Liver (tissue), 9 donors: ENCODE data around the gene CAMK1G. TPM values are rescaled to one million over a fixed set of nuclear protein-coding genes. Genes with fewer than 3 reads are reported as not detected.

ENCODE experiments used
- DNase-seq: peaks from one replicate; pipeline ENCODE4 v3.0.0-alpha.2; 2017; ENCODE audit warnings: low spot score
- H3K27ac ChIP-seq, 2 donors: one replicate each; pipeline ENCODE4 v1.7.0; 2013; ENCODE audit warnings: inconsistent platforms in 2 of 2, low read length in 2 of 2, control low read depth in 1 of 2, low read depth in 1 of 2, mild to moderate bottlenecking in 1 of 2
- H3K27me3 ChIP-seq, 4 donors: one replicate each; pipeline versions ENCODE4 v1.6.1 to v1.7.0; 2013; ENCODE audit warnings: low read length in 3 of 4, inconsistent platforms in 1 of 4, mild to moderate bottlenecking in 1 of 4, moderate library complexity in 1 of 4; ENCODE audit not compliant: control insufficient read depth in 4 of 4, insufficient read depth in 4 of 4
- H3K36me3 ChIP-seq, 4 donors: one replicate each; pipeline versions ENCODE4 v1.6.1 to v1.7.0; 2013; ENCODE audit warnings: low read length in 3 of 4, mild to moderate bottlenecking in 3 of 4, low read depth in 1 of 4, moderate library complexity in 1 of 4; ENCODE audit not compliant: control insufficient read depth in 4 of 4, insufficient read depth in 3 of 4
- H3K4me1 ChIP-seq, 4 donors: one replicate each; pipeline versions ENCODE4 v1.6.1 to v1.7.0; 2013; ENCODE audit warnings: low read length in 3 of 4, mild to moderate bottlenecking in 3 of 4, moderate library complexity in 1 of 4; ENCODE audit not compliant: control insufficient read depth in 4 of 4, insufficient read depth in 4 of 4
- H3K4me3 ChIP-seq, 3 donors: one replicate each; pipeline versions ENCODE4 v1.6.1 to v1.7.0; 2013; ENCODE audit warnings: low read length in 3 of 3, control low read depth in 1 of 3, low read depth in 1 of 3, mild to moderate bottlenecking in 1 of 3
- H3K9ac ChIP-seq, 2 donors: one replicate each; pipeline ENCODE4 v1.7.0; 2013; ENCODE audit warnings: low read length in 2 of 2, mild to moderate bottlenecking in 2 of 2, moderate library complexity in 2 of 2, control low read depth in 1 of 2, low read depth in 1 of 2
- H3K9me3 ChIP-seq, 4 donors: one replicate each; pipeline versions ENCODE4 v1.6.1 to v1.7.0; 2013; ENCODE audit warnings: low read length in 3 of 4; ENCODE audit not compliant: control insufficient read depth in 4 of 4
- CTCF ChIP-seq: fragments of 150-350 bp; IDR thresholded peaks from 2 replicates; pipeline ENCODE4 v1.5.1; 2017; ENCODE audit warnings: improper control_type of control experiment, low read depth, low read length; ENCODE audit not compliant: missing input control
- EGR1 ChIP-seq, 2 donors: IDR thresholded peaks; 2 replicates each; pipeline ENCODE4 v1.6.1; 2016 to 2018; ENCODE audit warnings: antibody characterized with exemption in 2 of 2, low read depth in 2 of 2
- FOXA1 ChIP-seq: IDR thresholded peaks from 2 replicates; pipeline ENCODE4 v1.6.1; 2016; ENCODE audit warnings: antibody characterized with exemption
- FOXA2 ChIP-seq: IDR thresholded peaks from 2 replicates; pipeline ENCODE4 v1.6.1; 2016; ENCODE audit warnings: antibody characterized with exemption
- GABPA ChIP-seq, 2 donors: IDR thresholded peaks in 1 of 2; conservative IDR thresholded peaks in 1 of 2; 2 replicates each; pipeline ENCODE4 v1.6.1; 2016; ENCODE audit warnings: antibody characterized with exemption in 2 of 2, mild to moderate bottlenecking in 1 of 2, moderate library complexity in 1 of 2
- HNF4A ChIP-seq, 2 donors: conservative IDR thresholded peaks; 2 replicates each; pipeline ENCODE4 v1.6.1; 2016; ENCODE audit warnings: antibody characterized with exemption in 2 of 2, mild to moderate bottlenecking in 2 of 2
- HNF4G ChIP-seq: IDR thresholded peaks from 2 replicates; pipeline ENCODE4 v1.6.1; 2016; ENCODE audit warnings: antibody characterized with exemption
- JUND ChIP-seq, 2 donors: IDR thresholded peaks; 2 replicates each; pipeline ENCODE4 v1.6.1; 2016; ENCODE audit warnings: antibody characterized with exemption in 2 of 2
- MAX ChIP-seq: IDR thresholded peaks from 2 replicates; pipeline ENCODE4 v1.6.1; 2016; ENCODE audit warnings: antibody characterized with exemption
- NR2F2 ChIP-seq: IDR thresholded peaks from 2 replicates; pipeline ENCODE4 v1.6.1; 2016; ENCODE audit warnings: antibody characterized with exemption
- RAD21 ChIP-seq, 2 donors: IDR thresholded peaks; 2 replicates each; pipeline ENCODE4 v1.6.1; 2016; ENCODE audit warnings: antibody characterized with exemption in 2 of 2, mild to moderate bottlenecking in 2 of 2
- REST ChIP-seq: IDR thresholded peaks from 2 replicates; pipeline ENCODE4 v1.6.1; 2016; ENCODE audit warnings: antibody characterized with exemption, mild to moderate bottlenecking
- RXRA ChIP-seq, 2 donors: IDR thresholded peaks; 2 replicates each; pipeline ENCODE4 v1.6.1; 2017 to 2018; ENCODE audit warnings: antibody characterized with exemption in 2 of 2, mild to moderate bottlenecking in 1 of 2
- SP1 ChIP-seq: IDR thresholded peaks from 2 replicates; pipeline ENCODE4 v1.6.1; 2018; ENCODE audit warnings: antibody characterized with exemption, mild to moderate bottlenecking
- TAF1 ChIP-seq: conservative IDR thresholded peaks from 2 replicates; pipeline ENCODE4 v1.6.1; 2016; ENCODE audit warnings: antibody characterized with exemption, mild to moderate bottlenecking
- ZBTB33 ChIP-seq: IDR thresholded peaks from 2 replicates; pipeline ENCODE4 v1.6.1; 2016; ENCODE audit warnings: antibody characterized with exemption
- WGBS: extraction: QIAGEN DNeasy Blood & Tissue Kit; methylation state at CpG from one replicate; pipeline ENCODE4 v1.1.7; 2013; 5-methylcytosine and 5-hydroxymethylcytosine counted together
- polyA plus RNA-seq, 2 donors: library from polyadenylated mRNA; stranded (reverse) in 1 of 2; unstranded in 1 of 2; fragments of 200-250 nt in 1 of 2; fragments of >200 nt in 1 of 2; fragmentation: Nextera tagmentation in 1 of 2; extraction: Ambion mirVana in 1 of 2; gene quantifications; one replicate each; pipeline versions ENCODE4 v1.2.1 to v1.2.3, GENCODE V29; 2013 to 2015
- total RNA-seq, 2 donors: library from RNA; depleted of rRNA; stranded (reverse); fragments of >200 nt; gene quantifications; one replicate each; pipeline ENCODE4 v1.2.3, GENCODE V29; 2014
- donor health status: healthy.
- donor health status: healthy.
- donor health status: healthy.
- donor health status: healthy.
- donor health status: healthy.

The CAMK1G gene
- total and polyA plus RNA-seq, 4 donors = 0.03 to 0.25 (median 0.14) TPM; not detected in 1

GRCh38 chr1:209657918-209658317 is 74.4 kb downstream of the CAMK1G start:
- DNase-seq = no peak
- no peaks in the 10 kb centered on the region for H3K9me3 ChIP-seq
- H3K4me1 ChIP-seq = peaks cover 36 to 73% (median 69%) of the 10 kb centered on the region in 4 donors
- peak overlapping the region; percentile 28 to 52 for H3K27ac ChIP-seq
- WGBS = 66% methylated on average over 5 of the region's 5 CpGs
- H3K36me3 ChIP-seq = no peaks in the 10 kb centered on the region
- H3K27me3 ChIP-seq = no peaks in the 10 kb centered on the region
- no peak overlapping the region for H3K4me3 ChIP-seq
- TF ChIP-seq EGR1 (IDR thresholded peaks at IDR 0.05; ENCODE audit: low read depth in 2 of 2) (no peak), GABPA (IDR thresholded peaks at IDR 0.05 in 1 of 2, conservative IDR thresholded peaks at IDR 0.05 in 1 of 2) (no peak), CTCF (no peak), HNF4G (no peak), HNF4A (conservative IDR thresholded peaks at IDR 0.05) (peak in 1 of 2 donors; percentile 2)
- H3K9ac ChIP-seq = no peak overlapping the region

- no peaks in the 10 kb centered on the region for H3K27me3 ChIP-seq
- H3K4me3 ChIP-seq = no peak overlapping the region
- no peak overlapping the region for H3K27ac ChIP-seq
- no peak for DNase-seq
- no peaks in the 10 kb centered on the region for H3K36me3 ChIP-seq
- TF ChIP-seq MAX (peak; percentile 52), REST (no peak)
- H3K4me1 ChIP-seq = peaks cover 33 to 73% (median 65%) of the 10 kb centered on the region in 4 donors
- no peak overlapping the region for H3K9ac ChIP-seq
- no peaks in the 10 kb centered on the region for H3K9me3 ChIP-seq
- WGBS = 62% methylated on average over 5 of the region's 5 CpGs
These were observed 76.4 kb downstream of the CAMK1G start for GRCh38 chr1:209659909-209660308.

GRCh38 chr1:209661071-209661470 is 77.6 kb downstream of the CAMK1G start:
- Histone ChIP-seq H3K4me1 (peaks cover 28 to 66% (median 59%) of the 10 kb centered on the region in 4 donors), H3K27me3 (no peaks in the 10 kb centered on the region), H3K9me3 (no peaks in the 10 kb centered on the region), H3K9ac (no peak overlapping the region), H3K4me3 (no peak overlapping the region), H3K36me3 (no peaks in the 10 kb centered on the region), H3K27ac (no peak overlapping the region)
- WGBS = 90% methylated on average over 1 of the region's 1 CpG
- DNase-seq = no peak
- TF ChIP-seq FOXA2 (no peak), HNF4G (no peak), SP1 (no peak), RXRA (IDR thresholded peaks at IDR 0.05) (no peak), RAD21 (IDR thresholded peaks at IDR 0.05) (no peak), REST (no peak), NR2F2 (no peak), FOXA1 (no peak), HNF4A (conservative IDR thresholded peaks at IDR 0.05) (no peak), EGR1 (IDR thresholded peaks at IDR 0.05; ENCODE audit: low read depth in 2 of 2) (no peak), GABPA (IDR thresholded peaks at IDR 0.05 in 1 of 2, conservative IDR thresholded peaks at IDR 0.05 in 1 of 2) (no peak), JUND (IDR thresholded peaks at IDR 0.05) (no peak), TAF1 (no peak), ZBTB33 (no peak), MAX (no peak)
